K562 (cell line): Measurements from ENCODE around the gene CABP2. TPM values are rescaled to one million over a fixed set of nuclear protein-coding genes. Genes with fewer than 3 reads are reported as not detected.

Source experiments
- ATAC-seq: fragments of 200-7000 bp; cut with Tn5 transposase; 3 replicates; pipeline ENCODE4 v1.9.1; 2020; ENCODE audit warnings: moderate library complexity
- BruUV-seq: library from RNA; stranded (reverse); fragments of 400-500 nt; replicated peaks from 2 replicates; lab custom pipeline; 2021; lab: Mats Ljungman, UMichigan
- CTCF ChIA-PET: fragments of 300-600 bp; formaldehyde crosslinking; extraction: SDS; loops from one replicate; lab custom pipeline; 2021; ENCODE audit warnings: low intra/inter-chr PET ratio; lab: Yijun Ruan, JAX
- POLR2A ChIA-PET: fragments of 300-600, 350-650 bp; sonication (Branson Sonifier 250); formaldehyde crosslinking; extraction: SDS; loops from one replicate; lab custom pipeline; 2021; ENCODE audit warnings: antibody characterized with exemption, inconsistent platforms; lab: Yijun Ruan, JAX
- DNase-seq, 4 experiments: peaks; one replicate each; pipeline versions ENCODE4 v3.0.0 to v3.0.0-alpha.2; 2011 to 2018; ENCODE audit warnings: low spot score in 3 of 4, mixed read lengths in 3 of 4; ENCODE audit errors: extremely low read depth in 1 of 4
- FAIRE-seq: peaks from 2 replicates; lab custom pipeline; 2011; peaks lifted over from hg19 to GRCh38; lab: Jason Lieb, UNC
- H2AFZ ChIP-seq: 2 replicates; pipeline ENCODE4 v1.6.0; 2011; ENCODE audit warnings: low read depth, low read length, control low read depth, inconsistent platforms
- H3K27ac ChIP-seq: fragments of 200-600 bp; 3 replicates; pipeline ENCODE4 v1.8.0; 2011; ENCODE audit warnings: low read depth, mild to moderate bottlenecking, control low read depth, inconsistent platforms, low read length, moderate library complexity, mixed read lengths; ENCODE audit errors: extremely low read depth
- H3K27me3 ChIP-seq, 2 experiments: fragments of 300-600 bp in 1 of 2; 2 replicates in 1 of 2; 3 replicates in 1 of 2; pipeline versions ENCODE4 v1.6.0 to v1.8.0; 2011; ENCODE audit warnings: inconsistent platforms in 2 of 2, low read length in 2 of 2, mild to moderate bottlenecking in 1 of 2, mixed read lengths in 1 of 2, moderate library complexity in 1 of 2; ENCODE audit not compliant: control insufficient read depth in 2 of 2, insufficient read depth in 2 of 2
- H3K36me3 ChIP-seq: fragments of 300-600 bp; 3 replicates; pipeline ENCODE4 v1.8.0; 2011; ENCODE audit warnings: mild to moderate bottlenecking, low read length, inconsistent platforms; ENCODE audit not compliant: control insufficient read depth, insufficient read depth
- H3K4me1 ChIP-seq, 2 experiments: fragments of 200-600 bp in 1 of 2; replicated peaks in 1 of 2; 2 replicates in 1 of 2; 3 replicates in 1 of 2; pipeline versions ENCODE4 v1.5.1 to v1.8.0; 2011; ENCODE audit warnings: inconsistent platforms in 2 of 2, low read length in 2 of 2, mild to moderate bottlenecking in 1 of 2, mixed read lengths in 1 of 2, moderate library complexity in 1 of 2; ENCODE audit not compliant: control insufficient read depth in 2 of 2, insufficient read depth in 2 of 2
- H3K4me2 ChIP-seq: 2 replicates; pipeline ENCODE4 v1.6.1; 2011; ENCODE audit warnings: low read length, control low read depth, inconsistent platforms, mixed read lengths; ENCODE audit not compliant: insufficient read depth
- H3K4me3 ChIP-seq: fragments of 200-600 bp; sonication (generic), shearing (Covaris generic); 2 replicates; pipeline ENCODE4 v1.5.1; 2016; ENCODE audit warnings: control low read depth, inconsistent platforms
- H3K79me2 ChIP-seq: fragments of 200-600 bp; 3 replicates; pipeline ENCODE4 v1.8.0; 2011; ENCODE audit warnings: low read length, inconsistent platforms; ENCODE audit not compliant: control insufficient read depth, insufficient read depth
- H3K9ac ChIP-seq, 2 experiments: 2 replicates each; pipeline versions ENCODE4 v1.6.0 to v1.6.1; 2011; ENCODE audit warnings: low read depth in 2 of 2, low read length in 2 of 2, control low read depth in 1 of 2, inconsistent platforms in 1 of 2, mild to moderate bottlenecking in 1 of 2, mixed read lengths in 1 of 2; ENCODE audit not compliant: insufficient read depth in 1 of 2
- H3K9me1 ChIP-seq: one replicate; pipeline ENCODE4 v1.6.0; 2011; ENCODE audit warnings: inconsistent platforms, mild to moderate bottlenecking, low read length, moderate library complexity; ENCODE audit not compliant: control insufficient read depth, insufficient read depth
- H3K9me3 ChIP-seq: replicated peaks from 2 replicates; pipeline ENCODE4 v1.5.1; 2011; ENCODE audit warnings: low read depth, low read length, inconsistent platforms; ENCODE audit not compliant: control insufficient read depth, insufficient read depth
- H4K20me1 ChIP-seq: replicated peaks from 2 replicates; pipeline ENCODE4 v1.6.1; 2011; ENCODE audit warnings: low read length, inconsistent platforms, mixed read lengths; ENCODE audit not compliant: control insufficient read depth, insufficient read depth
- BACH1 ChIP-seq: fragments of 200-800 bp; sonication (Bioruptor generic); IDR thresholded peaks from 2 replicates; pipeline ENCODE4 v1.6.1; 2016; ENCODE audit warnings: missing genetic modification characterization, missing compliant biosample characterization
- CREB3 ChIP-seq: fragments of 450-650 bp; conservative IDR thresholded peaks from 2 replicates; pipeline ENCODE4 v1.6.1; 2016; ENCODE audit warnings: missing genetic modification characterization, low read depth, mild to moderate bottlenecking, missing compliant biosample characterization, moderate library complexity
- NFIC ChIP-seq: fragments of 450-650 bp; IDR thresholded peaks from 2 replicates; pipeline ENCODE4 v1.6.1; 2017; ENCODE audit warnings: mild to moderate bottlenecking, inconsistent platforms
- PKNOX1 ChIP-seq: fragments of 450-650 bp; IDR thresholded peaks from 2 replicates; pipeline ENCODE4 v1.6.1; 2016
- POLR2G ChIP-seq: fragments of 200-400 bp; formaldehyde crosslinking; IDR thresholded peaks from 2 replicates; pipeline ENCODE4 v1.6.1; 2017; ENCODE audit warnings: low read depth, mild to moderate bottlenecking, antibody characterized with exemption, low read length, moderate library complexity
- SP1 ChIP-seq: sonication (generic); formaldehyde crosslinking; IDR thresholded peaks from 2 replicates; pipeline ENCODE4 v1.8.1; 2022; ENCODE audit warnings: mild to moderate bottlenecking, missing genetic modification reagents
- WGBS: fragments of 100-300 bp; shearing (Covaris generic); methylation state at CpG from one replicate; pipeline ENCODE4 v1.1.6; 2016; ENCODE audit warnings: low coverage, mixed read lengths; ENCODE audit not compliant: insufficient coverage; ENCODE audit errors: missing lambda C conversion rate; 5-methylcytosine and 5-hydroxymethylcytosine counted together
- in situ Hi-C: fragments of 300-500 bp; cut with MboI; formaldehyde crosslinking; loops from 4 replicates; pipeline ENCODE4 v1.15.0; 2018; ENCODE audit warnings: inconsistent platforms, mixed read lengths
- intact Hi-C: fragments of 100-400 bp; cut with micrococcal nuclease; formaldehyde crosslinking; loops from 2 replicates; pipeline ENCODE4 v1.14.2; 2022
- polyA plus RNA-seq, 8 experiments: library from polyadenylated mRNA; depleted of rRNA in 4 of 8; stranded (reverse) in 5 of 8; unstranded in 3 of 8; fragments of >200 nt; fragmentation: Nextera tagmentation in 2 of 8; fragmentation: Illumina TruSeq in 1 of 8; extraction: Ambion mirVana in 2 of 8; extraction: Trizol in 1 of 8; gene quantifications; 2 replicates each; pipeline versions ENCODE4 v1.2.1 to v1.2.3, GENCODE V29; 2011 to 2014; ENCODE audit warnings: inconsistent platforms in 1 of 8, missing spikeins in 1 of 8
- total RNA-seq, 7 experiments: library from RNA; depleted of rRNA in 6 of 7; stranded (reverse); fragments of >200 nt in 6 of 7; fragmentation: Illumina TruSeq in 2 of 7; extraction: Trizol in 2 of 7; gene quantifications; 2 replicates each; pipeline versions ENCODE4 v1.2.1 to v1.2.3, GENCODE V29; 2011 to 2021; ENCODE audit warnings: low replicate concordance in 1 of 7

CABP2 gene
- total and polyA plus RNA-seq, 9 of the 15 experiments (the other 6 are each of a cell fraction or from before 2014, with no cell fraction given): not detected

- Histone ChIP-seq H3K4me2 (no peak overlapping the region), H3K9ac (peak overlapping the region in 1 of 2 experiments; percentile 86; a peak in 2 of 4 replicates), H4K20me1 (no peaks in the 10 kb centered on the region), H3K36me3 (peaks cover 93% of the 10 kb centered on the region; the same call in 2 of the 3 replicates), H3K27me3 (no peaks in the 10 kb centered on the region), H3K4me3 (no peak overlapping the region), H2AFZ (no peak overlapping the region), H3K4me1 (peaks cover 0 to 79% of the 10 kb centered on the region in 2 experiments; a peak in 2 of 5 replicates), H3K79me2 (0 out of 3 replicates have a peak, but pooled peaks cover 1% of the 10 kb centered on the region), H3K27ac (no peak overlapping the region), H3K9me1 (no peaks in the 10 kb centered on the region), H3K9me3 (no peaks in the 10 kb centered on the region)
- POLR2A ChIA-PET: interaction anchor here (0.6 to 1.2 kb wide), 4 partner anchors 8 to 593 kb away, joined by 3 to 5 read pairs (median 4); partner anchors contain the start of gene AIP
- WGBS: 79% methylated on average over 21 of the region's 46 CpGs
- peak; percentile 41 to 69 (median 56) for DNase-seq
- intact Hi-C loops (no loop called here), in situ Hi-C loops (no loop called here)
- CTCF ChIA-PET: no interaction called here
- ATAC-seq: peak; percentile 78
- BruUV-seq: no TSS peak
- no peak for FAIRE-seq
- TF ChIP-seq POLR2G: peak; percentile 55; the same call in 1 of the 2 replicates
- 0 out of 2 replicates have a peak, but pooled peaks have one; percentile 26 for TF ChIP-seq SP1 (CRISPR knock-in tag)
- TF ChIP-seq CREB3 (tag): no peak
- no peak for TF ChIP-seq BACH1 (tag)
- peak; percentile 24; the same call in 1 of the 2 replicates for TF ChIP-seq NFIC
- TF ChIP-seq PKNOX1: peak; percentile 81
Measured at GRCh38 chr11:67492801-67493547, 30.3 kb downstream of the CABP2 start.
